HG03135 (cell line): ENCODE measurements around the gene LUC7L.
A peak's percentile ranks its signal among the peaks of the same experiment; 100 is the strongest.
"Not testable (repeated sequence)": the region's sequence is repeated elsewhere in the genome, so short reads cannot be mapped to it uniquely, and the experiment has no call there.

Source experiments
- ATAC-seq: cut with Tn5 transposase; IDR thresholded peaks from one replicate; pipeline ENCODE4 v1.9.1; 2021; ENCODE audit warnings: mild to moderate bottlenecking, moderate library complexity; ENCODE audit not compliant: unreplicated experiment

Gene LUC7L

DNA sequence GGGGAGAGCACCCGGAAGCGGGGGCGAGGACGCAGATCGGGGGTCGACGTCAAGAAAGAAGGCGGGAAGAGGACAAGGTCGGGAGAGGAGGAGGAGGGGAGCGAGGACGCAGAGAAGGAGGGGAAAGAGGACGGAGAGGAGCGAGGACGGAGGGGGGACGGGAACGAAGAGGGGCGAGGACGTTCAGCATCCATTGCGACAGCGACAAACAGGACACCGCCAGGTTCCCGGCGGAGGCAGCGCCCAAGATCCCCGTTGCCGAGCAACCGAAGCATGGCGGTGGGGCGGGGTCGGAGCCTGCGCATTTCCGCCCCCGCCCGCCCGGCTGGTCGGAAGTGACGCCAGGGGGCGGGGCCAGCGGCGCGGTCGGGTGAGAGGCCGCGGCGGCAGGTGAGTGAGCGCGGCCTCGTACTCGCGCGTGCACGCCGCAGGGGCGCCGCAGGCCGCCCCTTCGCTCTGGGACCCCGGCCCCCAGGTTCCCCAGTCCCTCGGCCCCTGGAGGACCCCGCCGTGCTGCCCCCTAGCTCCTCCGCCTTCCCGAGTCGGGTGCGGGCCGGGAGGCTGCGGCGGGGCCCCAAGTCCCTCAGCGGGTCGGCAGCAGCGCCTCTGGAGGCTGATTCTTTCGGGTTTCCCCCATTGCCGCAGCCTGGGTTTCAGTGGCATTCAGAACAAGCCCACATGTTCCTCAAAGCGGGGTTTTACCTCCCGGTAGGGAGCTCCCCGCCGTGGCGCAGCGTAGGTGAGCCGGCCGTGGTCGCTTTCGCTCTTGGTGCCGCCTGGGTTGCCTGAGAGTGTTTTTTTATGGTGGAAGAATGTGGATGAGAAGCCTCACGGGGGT is 5.4 kb upstream of the LUC7L start, which contains the start of gene FAM234A:
TSS of gene FAM234A (plus strand) at position 354 of the 838 bp plus-strand sequence. CDS start 19,593 bp downstream, outside the sequence.
- peak; percentile 88 for ATAC-seq

GRCh38 chr16:230949-231348 is 1.7 kb upstream of the LUC7L start:
- no peak for ATAC-seq

- ATAC-seq, result not testable (repeated sequence)
These were observed 1.1 kb upstream of the LUC7L start for GRCh38 chr16:230351-230750.

DNA sequence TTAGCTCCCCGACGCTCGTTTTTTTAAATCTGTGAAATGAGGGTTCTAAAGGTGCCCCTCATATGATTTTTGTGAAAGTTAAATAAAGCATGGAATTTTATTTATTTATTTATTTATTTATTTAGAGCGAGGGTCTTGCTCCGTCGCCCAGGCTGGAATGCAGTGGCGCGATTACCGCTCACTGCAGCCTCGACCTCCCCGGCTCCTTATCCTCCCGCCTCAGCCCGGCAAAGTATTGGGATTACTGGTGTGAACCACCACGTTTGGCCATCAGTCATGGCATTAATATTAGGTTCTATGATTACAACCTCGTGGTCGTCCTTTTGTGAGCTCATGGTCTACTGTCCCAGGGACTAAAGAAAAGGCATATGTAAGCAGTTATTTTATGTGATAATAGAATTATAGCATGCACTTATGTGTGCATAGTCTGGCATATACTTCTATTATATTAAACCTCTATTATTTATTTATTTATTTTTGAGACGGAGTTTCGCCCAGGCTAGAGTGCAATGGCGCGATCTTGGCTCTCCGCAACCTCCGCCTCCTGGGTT is 557 bp upstream of the LUC7L start:
- ATAC-seq, result no peak

DNA sequence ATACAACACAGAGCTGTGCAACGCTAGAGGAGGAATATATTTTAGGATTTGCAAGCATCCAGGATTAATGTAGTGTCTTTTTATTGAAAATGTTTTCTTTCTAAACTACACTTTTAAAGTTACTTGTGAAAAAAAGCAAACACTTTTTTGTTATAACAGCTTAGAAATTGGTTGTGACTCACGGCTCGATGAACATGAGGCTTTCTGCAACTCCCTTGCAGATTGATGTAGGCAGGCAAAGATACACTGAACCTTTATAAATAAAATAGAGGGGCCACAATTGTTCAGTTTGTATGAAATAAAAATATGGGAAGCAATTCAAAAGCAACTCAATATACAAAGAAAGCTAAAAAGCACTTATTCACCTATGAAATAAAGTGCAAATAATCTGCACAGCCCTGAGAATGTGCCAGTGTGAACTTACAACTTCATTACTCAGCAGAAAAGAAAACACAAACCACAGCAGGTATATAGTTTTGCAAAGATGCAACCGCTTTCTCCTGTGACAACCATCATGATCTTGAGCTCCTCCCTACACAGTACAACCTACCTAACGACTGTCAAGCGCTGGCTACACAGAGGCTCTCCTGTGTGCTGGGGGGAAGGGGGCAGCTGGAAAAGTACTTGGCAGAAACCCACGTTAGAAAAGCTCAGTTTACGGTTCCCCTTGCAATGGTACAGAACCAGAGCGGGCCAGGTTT is 948 bp downstream of the LUC7L start:
- no peak for ATAC-seq

GRCh38 chr16:220021-220420 is 9.2 kb downstream of the LUC7L start:
- ATAC-seq, result no peak

DNA sequence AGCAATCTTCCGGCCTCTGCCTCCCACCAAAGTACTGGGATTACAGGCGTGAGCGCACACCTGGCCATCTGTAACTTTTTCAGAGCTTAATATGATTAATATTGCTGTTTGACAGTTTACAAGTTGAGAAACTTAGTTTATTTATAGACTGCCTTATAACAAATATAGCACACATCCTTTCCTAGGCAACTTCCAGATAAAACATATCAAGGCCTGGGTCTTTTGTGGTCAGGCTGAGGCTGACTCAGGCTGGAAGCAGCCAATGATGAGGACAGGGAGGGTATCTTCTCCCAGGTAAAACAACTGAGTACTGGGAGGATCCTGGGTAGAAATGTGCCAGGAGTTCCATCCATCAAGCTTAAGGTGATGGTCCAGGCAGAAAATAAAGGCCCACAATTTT is 16.2 kb downstream of the LUC7L start:
- no peak for ATAC-seq

- not testable (repeated sequence) for ATAC-seq
These were observed 17.5 kb downstream of the LUC7L start for GRCh38 chr16:211631-212180.

DNA sequence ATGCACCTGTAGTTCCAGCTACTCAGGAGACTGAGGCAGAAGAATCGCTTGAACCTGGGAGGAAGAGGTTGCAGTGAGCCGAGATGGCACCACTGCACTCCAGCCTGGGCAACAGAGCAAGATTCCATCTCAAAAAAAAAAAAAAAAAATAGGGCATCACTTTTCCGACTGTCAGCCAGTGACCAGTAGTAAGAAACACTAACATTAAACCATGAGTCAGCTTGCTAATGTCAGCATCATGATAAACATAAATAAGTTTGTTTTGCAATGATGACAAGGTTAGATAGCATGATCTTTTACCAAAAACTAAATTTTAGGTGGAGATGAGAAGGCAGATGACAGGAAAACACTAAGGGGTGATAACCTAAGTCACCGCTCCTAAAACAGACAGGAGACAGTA is 19.9 kb downstream of the LUC7L start:
- ATAC-seq, result not testable (repeated sequence)

DNA sequence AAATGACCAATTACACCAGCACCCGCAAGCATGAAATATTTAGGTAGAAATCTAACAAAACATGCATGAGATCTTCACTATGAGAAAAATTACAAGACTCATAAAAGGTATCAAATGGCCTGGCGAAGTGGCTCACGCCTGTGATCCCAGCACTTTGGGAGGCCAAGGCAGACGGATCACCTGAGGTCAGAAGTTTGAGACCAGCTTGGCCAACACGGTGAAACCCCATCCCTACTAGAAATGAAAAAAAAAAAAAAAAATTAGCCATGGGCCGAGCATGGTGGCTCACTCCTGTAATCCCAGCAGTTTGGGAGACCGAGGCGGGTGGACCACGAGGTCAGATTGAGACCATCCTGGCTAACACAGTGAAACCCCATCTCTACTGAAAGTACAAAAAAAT is 25.2 kb downstream of the LUC7L start:
- ATAC-seq, result not testable (repeated sequence)

- ATAC-seq, result no peak
These were observed 26.0 kb downstream of the LUC7L start for GRCh38 chr16:203246-203645.

- no peak for ATAC-seq
These were observed 28.9 kb downstream of the LUC7L start for GRCh38 chr16:200388-200787.

DNA sequence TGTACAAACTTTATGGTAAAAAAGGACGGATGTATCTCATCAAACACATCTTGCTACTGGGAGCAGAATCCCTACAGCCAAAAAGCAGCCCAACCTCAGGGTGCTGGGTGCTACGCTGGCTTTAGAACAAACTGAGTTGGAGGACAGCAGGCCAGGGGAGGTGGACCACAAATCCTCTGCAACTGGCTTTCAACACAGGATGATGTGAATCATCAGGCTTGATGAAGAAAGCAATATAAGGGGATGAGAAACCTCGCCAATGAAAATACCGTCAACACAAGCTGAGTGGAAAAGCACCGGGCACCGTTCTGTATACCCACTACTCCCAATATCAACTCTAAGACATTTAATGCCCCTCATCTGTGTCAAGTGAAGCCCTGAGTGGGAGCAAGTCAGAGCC is 34.7 kb downstream of the LUC7L start:
- ATAC-seq, result no peak

- ATAC-seq, result no peak
These were observed 35.8 kb downstream of the LUC7L start for GRCh38 chr16:193441-193840.

DNA sequence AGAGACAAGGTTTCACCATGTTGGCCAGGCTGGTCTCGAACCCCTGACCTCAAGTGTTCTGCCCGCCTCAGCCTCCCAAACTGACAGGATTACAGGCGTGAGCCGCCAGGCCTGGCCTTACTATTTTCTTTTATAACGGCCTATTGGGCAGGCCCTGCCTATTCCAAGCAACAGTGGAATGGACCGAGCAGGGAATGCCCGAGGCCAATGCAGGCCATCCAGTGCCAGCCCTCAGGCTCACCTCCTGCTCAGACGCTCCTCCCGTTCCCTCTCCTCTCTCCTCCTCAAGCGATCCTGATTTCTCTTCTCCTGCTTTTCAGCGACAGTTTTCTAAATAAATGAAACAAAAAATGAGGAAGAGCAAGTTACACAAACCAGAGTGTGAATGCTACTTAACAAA is 36.6 kb downstream of the LUC7L start:
- no peak for ATAC-seq

DNA sequence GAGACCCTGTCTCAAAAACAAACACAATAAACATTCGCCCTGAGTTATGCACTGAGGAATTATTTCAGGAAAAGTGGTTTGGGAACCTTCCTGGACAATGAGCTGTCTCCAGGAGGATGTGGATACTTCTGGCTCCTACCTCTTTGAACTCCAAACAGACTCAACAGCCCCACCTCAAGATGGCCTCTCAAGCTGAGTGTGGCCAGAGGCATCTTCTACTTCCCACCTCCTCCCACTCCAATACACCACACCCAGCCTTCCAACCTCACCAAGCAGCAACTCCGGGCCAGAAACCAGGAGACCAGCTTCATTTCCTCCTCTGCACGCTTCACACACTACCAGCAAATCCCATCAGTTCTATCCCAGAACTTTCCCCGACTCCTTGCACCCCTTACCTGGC is 37.4 kb downstream of the LUC7L start:
- no peak for ATAC-seq

GRCh38 chr16:189604-190186 is 39.6 kb downstream of the LUC7L start:
- no peak for ATAC-seq

GRCh38 chr16:188674-189073 is 40.6 kb downstream of the LUC7L start:
- ATAC-seq, result no peak

DNA sequence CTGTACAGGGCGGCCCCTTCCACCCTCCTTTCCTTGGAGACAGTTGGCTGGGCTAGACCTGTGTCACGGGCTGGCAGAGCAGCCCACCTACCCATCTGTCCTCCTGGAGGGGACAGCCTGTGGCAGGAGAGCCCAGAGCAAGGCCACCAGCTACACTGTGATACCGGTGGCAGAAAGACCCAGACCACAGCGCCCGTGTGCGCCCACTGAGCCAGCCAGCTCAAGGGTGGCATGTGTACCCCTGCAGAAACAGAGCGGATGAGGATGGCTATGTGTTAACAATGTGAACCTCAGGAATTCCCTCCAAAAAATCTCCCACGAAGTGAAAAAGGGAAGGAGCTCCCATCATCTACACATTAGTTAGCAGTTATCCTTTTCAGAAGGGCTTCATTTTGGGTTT is 41.9 kb downstream of the LUC7L start:
- no peak for ATAC-seq

- ATAC-seq, result no peak
These were observed 43.6 kb downstream of the LUC7L start for GRCh38 chr16:185691-186090.

DNA sequence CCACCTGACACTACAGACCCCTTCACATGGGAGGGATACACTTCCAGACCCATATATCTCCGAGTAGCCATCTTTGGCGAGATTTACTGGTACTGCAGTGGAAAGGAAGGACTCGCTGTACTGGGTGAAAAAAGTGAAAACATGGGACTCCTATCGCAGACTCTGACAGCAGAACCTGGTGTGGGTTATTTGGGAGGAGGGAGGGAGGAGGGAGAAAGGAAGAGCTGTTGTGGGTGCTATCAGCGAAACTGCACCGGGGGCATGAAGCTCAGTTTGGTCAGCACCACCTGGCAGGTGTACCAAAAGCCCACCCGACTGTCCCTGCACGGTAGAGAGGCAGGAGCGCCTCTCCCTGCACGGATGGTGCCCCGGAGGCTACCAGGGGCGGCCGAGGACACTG is 44.0 kb downstream of the LUC7L start:
- no peak for ATAC-seq
